NCI-H2081 (cell line): ENCODE data around the gene IGDCC3.

Source experiments
- DNase-seq, 2 experiments: peaks; one replicate each; lab custom pipeline; 2025; lab: John Stamatoyannopoulos, UW

IGDCC3 gene

DNA sequence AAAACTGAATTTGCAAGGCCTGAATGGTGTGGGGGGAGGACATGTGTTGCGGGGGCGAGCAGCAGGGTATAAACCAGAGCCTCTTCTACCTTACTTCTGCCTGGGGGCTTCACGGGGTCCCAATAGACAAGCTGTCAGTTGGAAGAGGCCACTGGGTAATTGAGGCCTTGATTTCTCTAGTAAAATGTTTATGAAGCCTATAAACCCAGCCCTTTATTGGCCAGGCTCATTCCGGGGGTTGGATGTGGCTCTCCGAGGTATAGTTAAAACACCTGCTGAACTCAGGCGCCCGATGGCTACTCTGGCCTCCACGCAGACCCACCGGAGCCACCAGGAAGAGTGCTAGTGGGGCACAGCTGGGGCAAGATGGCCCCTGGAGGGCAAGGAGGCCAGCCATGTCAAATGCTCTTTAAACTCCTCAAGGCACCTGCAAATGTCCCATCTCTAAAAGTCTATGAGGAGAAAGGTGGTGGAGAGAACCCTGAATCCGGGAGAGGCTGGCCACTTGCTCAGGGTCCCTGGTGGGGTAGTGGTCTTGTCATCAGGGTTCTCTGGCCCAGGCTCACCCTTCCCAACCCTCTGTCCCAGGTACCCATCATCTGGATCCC is 34.3 kb downstream of the IGDCC3 start:
- no peak for DNase-seq

DNA sequence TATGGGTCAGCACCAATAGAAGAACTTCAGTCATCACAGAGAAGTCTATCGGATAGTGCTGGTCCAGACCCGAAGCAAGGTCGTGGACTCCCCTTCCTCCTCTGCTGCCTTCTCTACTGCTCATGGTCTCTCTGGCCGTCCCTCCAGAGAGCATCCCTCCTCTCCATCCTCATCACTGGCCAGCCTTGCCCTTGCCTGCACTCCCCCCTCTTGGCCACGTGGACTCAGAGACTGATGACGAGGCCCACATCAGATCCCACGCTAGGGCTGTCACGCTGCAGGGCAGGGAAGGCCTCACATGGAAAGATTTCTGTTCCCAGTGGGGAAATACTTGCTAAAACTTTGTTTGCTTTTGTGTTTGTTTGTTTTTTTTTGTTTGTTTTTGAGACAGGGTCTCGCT is 35.3 kb downstream of the IGDCC3 start:
- DNase-seq = no peak

DNA sequence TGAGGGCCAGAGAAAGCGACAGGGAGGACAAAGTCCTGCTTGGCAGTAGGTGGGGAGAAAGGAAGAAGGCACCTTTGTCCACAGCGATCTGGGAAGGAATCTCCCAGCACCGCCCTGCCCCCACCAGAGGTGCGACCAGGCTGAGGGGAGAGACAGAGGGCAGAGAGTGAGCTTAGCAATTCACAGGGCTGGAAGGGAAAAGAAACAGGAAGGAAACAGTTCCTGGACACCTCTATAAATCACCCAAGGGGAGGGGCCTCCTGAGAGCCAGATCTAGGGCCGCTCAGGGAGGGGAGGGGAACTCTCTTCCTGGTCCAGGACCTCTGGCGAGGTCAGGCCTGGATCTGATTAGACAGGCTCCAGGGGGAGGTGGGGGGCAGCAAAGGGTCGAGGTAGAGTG is 37.9 kb downstream of the IGDCC3 start:
- no peak for DNase-seq

DNA sequence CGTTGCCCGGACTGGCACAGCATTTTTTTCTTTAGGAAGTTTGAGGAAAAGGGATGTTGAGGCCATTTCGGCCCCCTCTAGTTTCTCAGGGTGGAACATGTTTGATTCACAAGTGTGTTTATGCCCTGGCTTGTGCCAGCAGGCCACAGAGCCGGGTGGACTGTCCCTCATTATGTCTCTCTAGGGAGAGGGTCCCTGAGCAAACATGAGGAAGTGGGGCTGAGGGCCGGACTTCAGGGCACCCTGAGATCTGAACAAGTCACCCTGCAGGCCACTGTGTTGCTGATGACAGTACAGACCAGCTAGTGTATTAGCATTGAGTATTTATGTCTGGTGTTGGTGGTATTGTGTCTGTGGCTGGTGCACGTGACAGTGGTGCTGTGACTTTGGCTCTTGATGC is 38.4 kb downstream of the IGDCC3 start:
- DNase-seq = no peak

DNA sequence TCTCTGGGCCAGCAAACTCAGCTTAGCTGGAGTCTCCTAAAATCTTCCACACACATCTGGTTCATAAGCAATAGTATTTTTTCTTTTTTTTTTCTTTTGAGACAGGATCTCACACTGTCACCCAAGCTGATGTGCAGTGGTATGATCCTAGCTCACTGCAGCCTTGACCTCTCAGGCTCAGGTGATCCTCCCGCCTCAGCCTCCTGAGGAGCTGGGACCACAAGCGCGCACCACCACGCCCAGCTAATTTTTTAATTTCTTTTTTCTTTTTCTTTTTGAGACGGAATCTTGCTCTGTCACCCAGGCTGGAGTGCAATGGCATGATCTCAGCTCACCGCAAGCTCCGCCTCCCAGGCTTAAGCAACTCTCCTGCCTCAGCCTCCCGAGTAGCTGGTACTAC is 39.0 kb downstream of the IGDCC3 start:
- DNase-seq = no peak

DNA sequence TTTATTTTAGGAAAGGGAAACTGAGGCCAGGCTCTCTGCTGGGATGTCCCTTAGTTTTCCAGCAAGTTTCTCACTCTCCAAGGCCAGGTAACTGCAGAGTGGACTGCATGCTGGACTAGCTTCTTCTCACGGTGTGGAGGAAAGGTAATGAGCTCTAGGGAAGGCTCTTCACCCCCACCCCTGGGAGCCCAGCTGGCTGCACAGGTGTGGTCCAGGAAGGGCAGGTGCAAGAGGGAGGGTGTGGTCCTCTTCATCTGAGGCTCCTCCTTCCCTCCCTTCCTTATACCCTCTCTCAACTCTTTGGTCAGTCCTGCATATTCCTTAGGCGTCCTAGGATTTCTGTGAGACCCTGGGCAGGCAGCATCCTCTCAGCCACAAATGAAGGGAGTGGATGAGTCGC is 39.4 kb downstream of the IGDCC3 start:
- DNase-seq = peak in 1 of 2 experiments; percentile 2

DNA sequence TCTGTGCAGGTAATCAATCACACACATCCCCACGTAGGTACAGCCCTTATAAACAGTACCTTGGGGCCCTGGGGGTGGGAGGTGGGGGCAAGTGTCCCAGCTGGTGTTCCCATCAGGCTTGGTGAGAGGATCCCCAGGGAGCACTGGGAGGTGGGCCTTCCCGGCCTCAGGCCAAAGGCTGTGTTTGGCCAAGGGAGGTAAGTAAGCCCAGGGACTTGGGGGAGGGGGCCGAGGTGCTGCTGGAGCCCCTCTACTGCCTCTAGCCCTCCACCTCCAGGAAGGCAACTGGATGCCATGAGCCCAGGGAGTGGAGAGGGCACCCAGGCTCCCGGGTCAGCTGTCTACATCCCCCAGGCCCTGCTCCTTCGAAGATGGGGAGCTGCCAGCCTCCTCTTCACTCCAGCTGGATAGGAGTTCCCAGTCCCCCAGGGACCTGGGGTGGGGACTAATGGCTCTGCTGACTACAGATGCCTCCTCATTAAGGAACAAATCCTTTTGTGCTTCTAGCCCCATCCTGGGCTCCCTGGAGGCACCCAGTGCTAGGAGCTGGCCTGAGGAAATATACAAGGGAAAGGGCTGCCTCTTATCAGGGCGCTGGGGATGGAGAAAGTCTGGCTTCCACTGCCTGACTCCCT is 40.2 kb downstream of the IGDCC3 start:
- peak in 1 of 2 experiments; percentile 17 for DNase-seq

DNA sequence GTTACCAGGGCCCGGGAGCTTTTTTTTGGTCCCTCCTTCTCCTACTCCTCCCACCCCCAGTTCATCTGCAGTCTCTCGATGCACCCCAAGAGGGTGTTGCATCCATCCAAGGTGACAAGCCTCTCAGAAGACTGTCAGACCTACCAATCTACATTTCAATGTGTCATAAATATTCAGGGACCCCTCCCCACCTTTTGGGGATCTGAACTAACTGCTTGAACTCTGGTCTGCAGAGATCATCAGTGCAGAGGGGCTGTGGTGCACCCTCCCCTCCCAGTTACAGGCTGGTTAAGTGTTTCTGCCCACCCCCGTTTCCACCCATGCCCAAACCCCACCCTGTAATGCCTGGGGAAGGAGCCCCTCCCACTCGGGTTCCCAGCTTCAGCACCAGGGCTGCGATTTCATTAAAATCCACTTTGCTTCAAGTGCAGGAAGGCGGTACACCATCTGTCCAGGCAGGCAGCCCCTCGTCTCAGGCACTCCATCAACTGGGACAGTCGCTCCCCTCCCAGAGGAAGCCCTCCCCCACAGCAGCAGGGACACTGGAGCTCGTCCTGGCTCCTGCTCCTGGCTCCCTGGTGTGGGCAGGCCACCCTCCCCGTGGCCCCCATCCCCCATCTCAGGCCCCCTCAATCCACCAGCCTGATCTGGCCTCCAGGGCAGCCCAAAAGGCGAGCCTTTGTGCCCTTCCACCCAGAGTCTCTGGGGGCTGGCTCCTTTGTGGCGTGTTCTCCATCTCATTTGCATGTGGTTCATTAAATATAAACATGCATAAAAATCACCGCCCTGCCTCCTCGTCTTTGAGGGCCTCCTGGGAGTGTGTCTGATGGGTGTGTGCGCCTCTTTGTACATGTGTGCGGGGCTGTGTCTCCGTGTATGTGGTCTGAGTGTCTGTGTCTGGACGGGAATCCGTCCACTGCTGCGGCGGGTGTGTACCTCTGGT is 41.0 kb downstream of the IGDCC3 start:
- peak in 1 of 2 experiments; percentile 26 for DNase-seq

DNA sequence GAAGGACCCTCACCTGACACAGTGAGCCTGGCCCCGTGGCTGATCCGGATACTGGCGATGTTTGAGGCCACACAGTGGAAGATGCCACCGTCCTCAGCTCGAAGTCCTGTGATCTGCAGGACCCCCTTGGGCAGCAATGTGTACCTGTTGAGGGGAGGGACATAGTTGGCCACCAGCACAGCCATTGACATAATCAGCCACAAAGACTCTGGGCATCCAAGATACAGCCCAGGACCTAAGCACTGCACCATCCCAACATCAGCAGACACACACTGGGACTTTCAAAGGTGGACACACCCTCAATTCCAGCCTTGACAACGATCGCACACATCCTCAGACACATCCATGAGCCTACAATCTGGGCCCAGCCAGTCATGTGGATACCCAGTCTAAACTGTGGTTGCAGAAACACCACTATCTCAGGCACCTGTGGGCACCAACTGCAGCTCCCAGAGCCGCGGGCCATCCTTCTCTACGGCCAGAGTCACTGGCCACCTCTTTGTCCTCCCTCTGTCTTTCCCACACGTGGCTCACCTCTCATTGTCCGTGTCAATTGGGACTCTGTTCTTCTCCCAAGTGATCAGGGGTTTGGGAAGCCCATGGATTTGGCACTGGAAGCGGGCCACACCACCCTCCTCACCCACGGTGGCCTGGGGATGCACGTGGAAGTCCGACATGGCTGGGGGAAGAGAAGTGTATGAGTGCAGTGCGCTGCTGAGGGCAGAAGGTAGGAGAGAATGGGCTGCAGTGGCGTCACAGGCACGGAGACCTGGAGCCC is 42.3 kb downstream of the IGDCC3 start:
- no peak for DNase-seq

DNA sequence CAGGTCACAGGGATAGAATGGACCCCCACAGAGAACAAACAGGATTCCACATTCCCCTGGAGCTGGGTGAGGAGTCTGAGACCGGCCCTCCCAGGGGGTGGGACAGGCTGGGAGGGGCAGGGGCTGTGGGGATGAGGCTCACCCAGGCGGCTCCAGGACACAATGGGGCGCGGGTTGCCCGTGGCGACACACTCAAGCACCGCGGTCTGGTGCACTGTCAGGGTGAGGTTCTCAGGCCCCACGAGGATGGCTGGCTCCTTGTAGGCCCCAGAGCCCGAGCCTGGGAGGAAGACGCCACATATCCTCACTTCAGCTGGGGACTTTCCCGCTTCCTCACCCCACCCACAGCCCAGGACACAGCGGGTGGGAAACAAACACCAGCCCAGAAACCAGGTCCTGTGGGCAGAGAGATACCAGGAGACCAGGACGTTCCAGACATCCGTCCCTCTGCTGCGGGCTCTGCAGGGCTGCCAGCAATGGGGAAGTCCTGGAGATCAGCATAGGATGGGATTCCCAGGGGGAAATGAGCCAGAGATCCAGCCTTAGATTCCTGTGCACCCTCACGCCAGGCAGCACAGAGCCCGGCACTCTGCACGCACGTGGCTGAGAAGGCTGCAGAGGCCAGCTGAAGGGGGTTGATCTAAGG is 43.1 kb downstream of the IGDCC3 start:
- no peak for DNase-seq

DNA sequence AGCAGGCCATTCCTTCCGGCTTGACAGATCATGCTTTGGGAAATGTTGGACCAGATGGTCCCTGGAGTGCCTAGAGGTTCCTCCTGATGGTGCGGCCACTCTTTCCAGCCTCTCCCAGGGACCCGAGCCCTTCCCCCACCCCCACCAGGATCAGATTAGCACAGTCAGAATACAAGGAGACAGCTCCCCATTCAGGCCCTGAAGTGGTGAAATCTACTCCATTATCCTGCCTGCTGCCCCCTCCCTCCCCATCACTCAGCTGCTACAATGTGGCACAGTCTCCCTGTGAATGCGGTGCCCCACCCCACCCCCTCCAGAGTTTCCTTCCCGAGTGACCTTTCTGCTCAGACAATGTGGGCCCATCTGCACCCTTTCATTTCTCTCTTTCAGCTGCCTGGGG is 43.9 kb downstream of the IGDCC3 start:
- no peak for DNase-seq

DNA sequence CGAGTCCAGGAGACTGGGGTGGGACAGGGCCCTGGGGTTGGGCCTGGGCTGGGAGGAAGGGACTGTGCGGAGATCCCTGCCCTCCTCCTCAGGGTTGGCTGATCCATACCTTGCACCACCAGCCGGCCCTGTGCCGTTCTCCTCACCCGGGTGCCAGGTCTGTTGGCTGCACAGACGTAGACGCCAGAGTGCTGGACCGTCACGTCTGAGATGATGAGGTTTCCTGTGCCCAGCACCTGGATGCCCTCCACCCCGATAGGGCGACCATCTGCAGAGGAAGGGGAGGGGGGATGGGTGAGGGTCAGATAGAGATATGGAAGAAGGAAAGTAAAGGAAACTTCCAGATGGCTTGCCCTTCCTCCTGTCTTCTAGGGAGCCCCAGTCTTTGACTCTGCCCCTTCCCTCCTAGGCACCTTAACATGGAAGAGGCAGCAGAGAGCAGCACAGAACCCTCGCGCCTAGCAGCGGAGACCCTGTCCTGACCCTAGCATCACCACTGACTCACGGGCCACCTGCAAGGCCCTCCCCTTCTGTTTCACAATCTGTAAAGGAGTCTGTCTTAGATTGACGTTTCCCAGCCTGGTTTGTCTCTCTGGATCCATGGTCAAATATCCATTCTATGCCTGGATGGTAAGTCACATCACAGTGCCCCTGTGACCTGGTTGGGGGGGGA is 44.5 kb downstream of the IGDCC3 start:
- DNase-seq = no peak

DNA sequence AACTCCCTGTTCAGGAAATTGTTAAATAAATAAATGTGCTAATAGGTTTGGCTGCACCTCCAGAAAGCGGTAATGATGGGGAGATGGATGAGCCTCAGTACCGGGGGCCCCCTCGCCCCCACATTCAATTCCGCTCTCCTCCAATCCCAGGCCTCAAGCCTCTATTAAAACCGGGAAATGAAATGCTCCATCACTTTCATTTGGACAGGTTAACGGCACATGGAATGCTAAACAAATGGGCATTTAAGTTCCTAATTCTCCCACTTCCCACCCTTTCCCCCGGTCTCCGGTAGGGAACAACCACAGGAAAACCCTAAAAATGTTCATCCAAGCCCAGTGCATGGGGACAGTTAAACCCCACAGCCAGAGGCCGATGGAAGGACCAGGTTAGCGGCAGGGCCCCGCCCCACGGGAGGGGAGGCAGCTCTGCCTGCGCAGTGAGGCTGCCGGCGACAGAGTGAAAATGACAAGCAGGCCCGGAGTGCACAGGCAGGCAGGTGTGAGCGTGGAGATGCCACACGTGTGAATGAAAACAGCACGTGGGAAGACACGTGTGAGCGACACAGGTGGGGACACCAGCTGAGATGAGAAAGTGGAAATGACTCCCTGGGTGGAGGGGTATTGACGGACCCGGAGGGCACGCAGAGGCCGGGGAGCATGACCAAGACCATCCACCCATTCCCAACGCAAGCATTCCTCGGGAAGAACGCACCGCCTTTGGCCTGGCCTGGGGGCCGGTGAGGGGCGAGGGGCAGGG is 45.2 kb downstream of the IGDCC3 start:
- DNase-seq = peak in 1 of 2 experiments; percentile 41

DNA sequence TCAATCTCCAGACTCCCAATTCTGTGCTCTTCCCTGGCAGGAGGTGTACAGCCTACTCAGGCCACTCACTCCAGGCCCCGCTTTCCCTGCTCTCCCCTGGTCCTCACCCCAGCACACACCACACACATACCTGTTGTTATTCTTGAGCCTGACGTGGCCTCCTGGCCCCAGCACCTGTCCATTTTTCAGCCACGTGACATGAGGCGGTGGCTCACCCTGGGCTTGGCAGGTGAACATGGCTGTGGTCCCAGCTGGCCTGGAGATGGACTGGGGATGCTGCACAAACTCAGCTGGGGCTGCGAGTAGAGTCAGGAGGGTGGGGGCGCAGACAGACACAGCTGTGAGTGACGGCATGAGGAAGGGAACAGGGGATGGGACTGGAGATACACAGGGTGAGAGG is 46.0 kb downstream of the IGDCC3 start:
- DNase-seq = no peak

DNA sequence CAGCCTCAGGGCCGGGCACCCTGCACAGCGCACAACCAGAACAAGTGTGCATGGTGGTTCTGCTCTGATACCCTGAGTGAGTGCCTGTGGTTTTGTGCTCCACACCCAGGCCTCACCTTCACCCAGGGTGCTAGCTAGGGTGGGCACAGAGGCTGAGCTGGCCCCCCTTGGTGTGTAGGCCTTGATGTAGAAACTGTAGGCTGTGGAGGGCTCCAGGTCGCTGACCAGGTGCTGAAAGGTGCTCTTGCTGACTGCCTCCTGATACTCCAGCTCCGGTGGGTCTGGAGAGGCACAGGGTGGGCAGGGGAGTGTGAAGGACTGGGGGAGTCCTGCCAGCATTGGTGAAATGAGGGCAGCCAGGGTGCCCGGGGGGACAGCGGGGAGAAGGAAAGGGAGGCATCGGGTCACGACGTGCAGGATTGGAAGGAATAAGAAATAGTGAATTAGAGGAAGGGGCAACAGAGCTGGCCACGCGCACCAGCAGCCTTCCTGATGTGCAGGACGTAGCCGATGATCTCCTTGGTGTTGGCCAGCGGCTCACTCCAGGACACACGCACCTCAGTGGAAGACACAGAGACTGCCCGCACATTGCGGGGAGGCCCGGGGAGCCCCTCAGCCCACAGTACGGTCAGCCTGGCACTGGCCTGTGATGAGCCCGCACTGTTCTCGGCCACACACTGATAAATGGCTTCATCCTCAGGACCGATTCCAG is 46.7 kb downstream of the IGDCC3 start:
- no peak for DNase-seq

DNA sequence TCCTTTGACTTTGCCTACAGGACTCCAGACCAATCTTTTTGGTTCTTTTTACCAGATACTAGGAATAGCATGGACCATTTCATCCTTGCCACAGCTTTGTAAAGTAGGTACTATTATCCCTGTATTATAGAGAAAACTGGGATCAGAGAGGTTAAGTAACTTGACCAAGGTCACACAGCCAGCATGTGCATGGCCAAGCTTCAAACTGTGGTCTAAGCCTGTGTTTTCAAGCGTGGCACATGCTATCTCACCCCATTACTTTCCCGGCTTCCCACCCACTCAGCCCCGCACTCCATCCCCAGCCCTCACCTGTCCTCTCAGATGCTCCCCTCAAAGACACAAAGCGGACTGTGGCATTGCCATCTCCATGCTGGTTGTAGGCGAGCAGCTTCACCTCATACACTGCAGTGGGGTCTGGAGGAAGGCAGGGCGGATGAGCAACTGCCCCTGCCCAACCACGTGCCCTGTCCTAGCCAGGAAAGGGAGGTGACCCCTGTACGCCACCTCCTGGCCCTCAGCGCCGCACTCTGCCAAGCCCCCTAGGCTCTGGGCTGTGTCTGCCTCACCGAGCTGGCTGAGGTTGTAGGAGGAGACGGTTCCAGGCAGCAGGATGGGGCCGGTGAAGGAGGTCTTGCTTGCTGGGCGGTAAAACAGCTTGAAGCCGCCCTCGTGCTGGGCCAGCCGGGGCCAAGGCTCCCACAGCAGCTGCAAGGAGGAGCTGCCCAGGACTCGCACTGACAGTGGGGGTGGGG is 47.6 kb downstream of the IGDCC3 start:
- DNase-seq = no peak

DNA sequence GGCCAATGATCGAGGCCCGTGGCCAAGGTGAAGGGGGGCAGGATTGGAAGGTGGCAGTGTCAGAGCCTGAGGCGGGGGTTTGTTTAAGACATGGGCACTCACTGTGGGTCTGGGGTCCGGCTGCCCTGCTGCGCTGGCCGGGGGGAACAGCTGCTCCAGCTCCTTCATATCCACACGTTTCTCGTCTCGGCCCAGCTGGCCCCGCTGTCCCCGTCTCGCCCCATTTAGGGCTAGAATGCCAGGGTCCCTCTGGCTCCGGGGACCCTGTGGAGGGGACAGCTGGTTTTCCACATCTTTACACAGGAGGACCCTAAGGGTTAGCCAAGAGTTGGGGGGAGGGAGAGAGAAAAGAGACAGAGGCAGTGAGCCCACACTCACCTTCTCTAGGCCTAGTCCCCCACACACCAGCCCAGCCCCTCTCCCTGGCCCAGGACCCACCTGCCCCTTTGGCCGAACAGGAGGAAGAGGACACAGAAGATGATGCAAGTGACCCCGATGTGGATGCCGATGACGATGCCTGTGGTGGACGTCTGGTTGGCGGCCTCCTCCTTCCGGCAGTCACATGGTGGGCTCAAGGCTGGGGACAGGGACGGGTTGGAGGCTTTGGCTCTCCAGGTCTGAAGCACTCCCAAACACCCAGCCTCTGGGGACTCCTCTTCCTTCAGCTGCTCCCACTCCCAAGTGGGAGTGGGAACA is 48.4 kb downstream of the IGDCC3 start:
- no peak for DNase-seq
